Measurements from ENCODE around the gene GFRAL.

DNA sequence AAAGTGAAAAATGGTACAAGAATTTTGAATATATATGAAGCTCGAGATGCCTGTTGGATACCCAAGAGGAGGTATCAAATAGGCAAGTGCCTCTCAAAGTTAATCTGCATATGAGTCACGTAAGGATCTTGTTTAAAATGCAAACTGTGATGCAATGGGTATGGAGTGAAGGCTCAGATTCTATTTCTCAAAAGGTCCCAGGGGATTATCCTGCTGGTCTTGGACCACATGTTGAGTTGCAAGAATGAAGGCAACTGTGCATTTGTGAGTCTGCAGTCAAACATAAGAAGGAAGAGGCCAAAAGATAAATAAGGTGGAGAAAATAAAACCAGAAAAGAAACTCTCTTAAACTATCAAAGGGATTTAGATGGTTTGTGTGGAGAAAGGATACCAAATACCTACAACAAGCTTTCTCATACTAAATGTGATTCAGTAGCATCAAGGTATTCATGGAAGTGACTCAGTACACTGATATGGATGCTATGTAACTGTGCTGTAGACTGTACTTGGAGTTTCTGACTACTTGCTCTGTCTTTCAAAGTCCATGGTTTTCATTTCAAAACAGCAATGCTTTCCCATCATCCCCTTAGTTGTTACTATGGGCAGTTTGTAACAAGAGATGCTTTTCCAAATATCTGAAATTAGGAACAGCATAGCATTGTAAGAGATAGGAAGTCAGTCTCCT is 106.3 kb downstream of the GFRAL start:
- TF ChIP-seq CTCF (IDR thresholded peaks at IDR 0.05), result no peak
- TF ChIP-seq EZH2phosphoT487 (IDR thresholded peaks at IDR 0.05), result peak; percentile 47
